Measurements from ENCODE around the gene UMAD1.
"Not testable (repeated sequence)": the region's sequence is repeated elsewhere in the genome, so short reads cannot be mapped to it uniquely, and the experiment has no call there.

The UMAD1 gene

GRCh38 chr7:7798510-7798909, 158.0 kb downstream of the UMAD1 start:
- no peak for DNase-seq (ENCODE audit: low read depth)

GRCh38 chr7:7799138-7799537, 158.6 kb downstream of the UMAD1 start:
- no peak for DNase-seq (ENCODE audit: low read depth)

- DNase-seq (ENCODE audit: low read depth) = no peak
Observed at GRCh38 chr7:7802531-7802930, 162.0 kb downstream of the UMAD1 start.

- no peak for DNase-seq (ENCODE audit: low read depth)
Observed at GRCh38 chr7:7803715-7804178, 163.2 kb downstream of the UMAD1 start.

GRCh38 chr7:7804822-7805221, 164.3 kb downstream of the UMAD1 start:
- DNase-seq (ENCODE audit: low read depth) = not testable (repeated sequence)

- DNase-seq (ENCODE audit: low read depth) = no peak
Observed at GRCh38 chr7:7805511-7806153, 165.1 kb downstream of the UMAD1 start.

- DNase-seq (ENCODE audit: low read depth) = no peak
Observed at GRCh38 chr7:7808156-7808555, 167.6 kb downstream of the UMAD1 start.

- no peak for DNase-seq (ENCODE audit: low read depth)
Observed at GRCh38 chr7:7808626-7809025, 168.1 kb downstream of the UMAD1 start.

GRCh38 chr7:7810380-7810779, 169.8 kb downstream of the UMAD1 start:
- no peak for DNase-seq (ENCODE audit: low read depth)

GRCh38 chr7:7810826-7811225, 170.3 kb downstream of the UMAD1 start:
- DNase-seq (ENCODE audit: low read depth) = no peak

- DNase-seq (ENCODE audit: low read depth) = no peak
Observed at GRCh38 chr7:7812112-7812511, 171.6 kb downstream of the UMAD1 start.

- no peak for DNase-seq (ENCODE audit: low read depth)
Observed at GRCh38 chr7:7815395-7815794, 174.8 kb downstream of the UMAD1 start.

GRCh38 chr7:7816084-7816483, 175.5 kb downstream of the UMAD1 start:
- no peak for DNase-seq (ENCODE audit: low read depth)

- no peak for DNase-seq (ENCODE audit: low read depth)
Observed at GRCh38 chr7:7816816-7817536, 176.4 kb downstream of the UMAD1 start.

GRCh38 chr7:7817748-7818147, 177.2 kb downstream of the UMAD1 start:
- DNase-seq (ENCODE audit: low read depth) = no peak

- not testable (repeated sequence) for DNase-seq (ENCODE audit: low read depth)
Observed at GRCh38 chr7:7818179-7818578, 177.6 kb downstream of the UMAD1 start.

- DNase-seq (ENCODE audit: low read depth) = no peak
Observed at GRCh38 chr7:7819442-7820247, 179.1 kb downstream of the UMAD1 start.

GRCh38 chr7:7820409-7820808, 179.9 kb downstream of the UMAD1 start:
- DNase-seq (ENCODE audit: low read depth) = no peak

- DNase-seq (ENCODE audit: low read depth) = no peak
Observed at GRCh38 chr7:7820939-7821338, 180.4 kb downstream of the UMAD1 start.

GRCh38 chr7:7821517-7821916, 181.0 kb downstream of the UMAD1 start:
- no peak for DNase-seq (ENCODE audit: low read depth)

GRCh38 chr7:7825294-7825693, 184.7 kb downstream of the UMAD1 start:
- not testable (repeated sequence) for DNase-seq (ENCODE audit: low read depth)

- DNase-seq (ENCODE audit: low read depth) = no peak
Observed at GRCh38 chr7:7829667-7830066, 189.1 kb downstream of the UMAD1 start.
